Measurements from ENCODE around the gene MAP3K1.
"Not testable (repeated sequence)": the region's sequence is repeated elsewhere in the genome, so short reads cannot be mapped to it uniquely, and the experiment has no call there.

The MAP3K1 gene

DNA sequence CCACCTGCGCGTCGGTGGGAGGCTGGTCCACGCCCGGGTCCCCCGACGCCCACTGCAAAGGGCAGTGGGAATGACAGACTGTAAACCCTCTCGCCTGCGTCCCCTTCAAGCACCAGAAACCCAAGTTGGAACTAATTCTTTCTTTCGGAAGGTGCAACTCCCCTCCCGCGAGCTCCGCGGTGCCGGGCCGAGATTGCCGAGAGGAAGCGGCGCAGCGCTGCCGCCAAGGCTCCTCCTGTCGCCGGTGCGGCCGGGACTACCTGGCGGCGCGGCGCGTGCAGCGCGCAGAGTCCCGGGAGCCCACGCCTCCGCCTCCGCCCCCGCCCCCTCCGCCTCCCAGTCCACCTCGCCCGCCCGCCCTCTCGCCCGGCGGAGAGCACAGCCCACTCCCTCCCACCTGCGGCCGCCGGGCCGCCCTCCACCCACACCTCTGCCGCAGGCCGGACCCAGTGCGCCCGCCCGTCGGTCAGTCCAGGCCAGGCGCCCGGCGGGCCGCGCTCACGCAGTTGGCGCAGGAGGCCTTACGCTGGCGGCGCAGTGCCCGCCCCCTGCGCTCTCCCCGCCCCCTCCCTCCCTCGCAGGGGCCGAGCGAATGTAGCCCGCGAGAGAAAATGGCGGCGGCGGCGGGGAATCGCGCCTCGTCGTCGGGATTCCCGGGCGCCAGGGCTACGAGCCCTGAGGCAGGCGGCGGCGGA is at the start of gene MAP3K1:
Gene MAP3K1, plus strand, starts transcription at position 587 of the 695 bp plus-strand sequence. Its CDS starts 25 bp downstream, at position 612.
- DNase-seq (ENCODE audit: low read depth, low spot score): peak; percentile 64

DNA sequence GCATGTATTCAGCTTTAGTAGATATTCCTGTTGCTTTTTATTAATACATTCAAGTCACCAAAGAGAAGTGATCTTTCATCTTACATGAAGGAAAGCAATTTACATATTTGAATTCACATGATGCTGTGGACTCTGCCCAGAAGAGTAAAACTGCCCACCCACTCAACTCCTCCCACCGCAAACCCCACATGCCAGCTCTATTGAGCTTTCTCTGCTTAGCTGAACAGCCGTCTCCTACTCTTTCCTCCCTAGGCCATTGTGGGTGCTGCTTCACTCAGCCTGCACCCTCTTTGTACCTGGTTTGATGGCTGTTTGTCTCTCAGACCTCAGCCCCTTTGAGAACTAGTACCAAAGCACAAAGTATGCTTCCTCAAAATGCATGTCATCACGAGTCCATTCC is 48.4 kb upstream of the MAP3K1 start:
- DNase-seq (ENCODE audit: low read depth, low spot score): no peak

GRCh38 chr5:56769875-56770604 is 45.3 kb upstream of the MAP3K1 start:
- DNase-seq (ENCODE audit: low read depth, low spot score): no peak

DNA sequence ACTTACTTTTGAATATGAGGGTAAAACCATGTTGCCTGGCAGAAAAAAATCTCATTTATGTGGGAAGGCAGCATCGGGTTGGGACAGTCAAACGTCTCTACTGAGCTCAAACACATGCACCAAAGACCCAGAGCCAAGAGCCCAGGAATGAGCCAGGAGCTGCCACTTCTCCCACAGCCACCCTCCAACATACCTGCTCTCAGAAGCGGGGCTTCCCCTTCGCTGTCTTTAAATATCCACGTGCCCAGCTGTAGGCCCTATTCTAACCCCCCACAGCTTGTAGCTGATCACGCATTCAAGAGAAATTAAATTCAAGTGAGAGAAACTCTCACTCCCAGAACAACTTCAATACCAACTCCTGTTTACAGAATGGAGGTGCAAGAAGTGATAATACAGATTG is 42.6 kb upstream of the MAP3K1 start:
- DNase-seq (ENCODE audit: low read depth, low spot score): no peak

- DNase-seq (ENCODE audit: low read depth, low spot score): no peak
These were observed 40.4 kb upstream of the MAP3K1 start for GRCh38 chr5:56774957-56775356.

DNA sequence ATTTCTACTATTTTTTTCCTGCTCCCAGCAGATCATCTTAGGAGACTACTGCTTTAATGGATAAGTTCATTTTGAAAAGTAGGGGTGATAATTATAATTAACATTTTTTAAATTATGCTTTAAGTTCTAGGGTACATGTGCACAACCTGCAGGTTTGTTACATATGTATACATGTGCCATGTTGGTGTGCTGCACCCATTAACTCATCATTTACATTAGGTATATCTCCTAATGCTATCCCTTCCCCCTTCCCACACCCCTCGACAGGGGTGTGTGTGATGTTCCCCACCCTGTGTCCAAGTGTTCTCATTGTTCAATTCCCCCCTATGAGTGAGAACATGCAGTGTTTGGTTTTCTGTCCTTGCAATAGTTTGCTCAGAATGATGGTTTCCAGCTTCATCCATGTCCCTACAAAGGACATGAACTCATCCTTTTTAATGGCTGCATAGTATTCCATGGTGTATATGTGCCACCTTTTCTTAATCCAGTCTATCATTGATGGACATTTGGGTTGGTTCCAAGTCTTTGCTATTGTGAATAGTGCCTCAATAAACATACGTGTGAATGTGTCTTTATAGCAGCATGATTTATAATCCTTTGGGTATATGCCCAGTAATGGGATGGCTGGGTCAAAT is 39.0 kb upstream of the MAP3K1 start:
- DNase-seq (ENCODE audit: low read depth, low spot score): not testable (repeated sequence)

DNA sequence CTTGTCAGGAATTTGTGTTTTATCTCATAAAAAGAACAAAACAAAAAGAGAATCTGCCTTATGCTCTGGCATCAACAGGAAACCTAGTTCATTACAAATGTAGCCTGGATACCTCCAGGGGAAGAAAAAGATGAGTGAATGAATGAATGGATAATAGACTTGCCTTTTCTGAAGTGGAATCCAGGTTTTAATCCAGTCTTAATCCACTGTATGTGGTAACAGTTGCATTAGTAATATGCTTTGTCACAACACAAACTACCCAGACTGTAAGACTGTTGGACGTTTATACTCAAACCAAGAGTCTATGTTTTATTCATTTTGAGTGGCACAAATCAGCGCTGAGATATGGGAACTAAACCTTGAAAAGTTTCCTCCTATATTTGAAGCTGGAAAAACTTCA is 32.1 kb upstream of the MAP3K1 start:
- DNase-seq (ENCODE audit: low read depth, low spot score): no peak

GRCh38 chr5:56786346-56786745 is 29.0 kb upstream of the MAP3K1 start:
- DNase-seq (ENCODE audit: low read depth, low spot score): no peak

DNA sequence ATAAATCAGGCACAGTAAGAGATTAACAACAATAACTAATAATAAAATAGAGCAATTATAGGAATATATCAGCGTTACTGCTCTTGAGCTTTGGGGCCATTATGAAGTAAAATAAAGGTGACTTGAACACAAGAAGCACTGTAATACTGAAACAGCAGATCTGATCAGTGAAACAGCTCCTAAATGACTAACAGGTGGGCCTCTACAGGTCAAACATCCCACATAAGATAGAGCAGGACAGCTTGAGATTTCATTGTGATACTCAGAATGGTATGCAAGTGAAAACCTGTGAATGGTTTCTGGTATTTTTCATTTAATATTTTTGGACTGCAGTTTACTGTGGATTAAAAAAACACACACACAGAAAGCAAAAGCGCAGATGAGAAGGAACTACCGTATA is 24.0 kb upstream of the MAP3K1 start:
- no peak for DNase-seq (ENCODE audit: low read depth, low spot score)

DNA sequence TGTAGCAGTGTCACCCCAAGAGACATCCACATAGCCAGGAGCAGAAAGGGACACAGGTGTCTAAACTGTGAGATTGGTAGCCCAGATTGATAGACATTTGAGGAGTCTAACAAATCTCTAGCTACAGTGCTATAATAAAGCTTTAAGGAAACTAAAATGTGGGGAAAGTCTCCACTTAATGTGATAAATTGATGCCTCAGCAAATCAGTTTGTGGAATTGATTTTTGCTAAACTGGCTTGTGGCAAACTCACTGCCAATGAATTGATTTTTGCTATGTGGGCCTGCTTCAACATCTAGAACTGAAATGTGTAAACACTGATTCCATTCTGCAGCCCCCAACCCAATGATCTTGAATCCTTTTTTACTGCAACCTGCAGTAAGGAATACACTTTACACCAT is 16.8 kb upstream of the MAP3K1 start:
- DNase-seq (ENCODE audit: low read depth, low spot score): no peak

DNA sequence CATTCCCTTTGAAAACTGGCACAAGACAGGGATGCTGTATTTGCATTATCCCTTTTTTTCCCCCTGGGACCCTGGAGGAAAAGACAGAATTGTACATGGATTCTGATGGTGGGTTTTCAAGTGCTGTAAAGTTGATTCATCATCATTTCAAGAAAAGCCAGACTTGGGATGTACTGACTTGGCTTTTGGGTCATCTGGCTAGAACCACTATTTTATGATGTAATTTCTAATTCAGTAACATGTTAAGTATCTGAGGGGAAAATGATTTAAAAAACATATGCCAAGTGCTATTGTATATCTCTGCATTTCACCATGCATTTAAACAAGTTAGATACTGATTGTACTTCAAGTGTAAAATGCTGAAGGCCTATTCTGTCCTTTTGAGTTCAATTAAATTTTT is 15.2 kb upstream of the MAP3K1 start:
- DNase-seq (ENCODE audit: low read depth, low spot score): no peak

DNA sequence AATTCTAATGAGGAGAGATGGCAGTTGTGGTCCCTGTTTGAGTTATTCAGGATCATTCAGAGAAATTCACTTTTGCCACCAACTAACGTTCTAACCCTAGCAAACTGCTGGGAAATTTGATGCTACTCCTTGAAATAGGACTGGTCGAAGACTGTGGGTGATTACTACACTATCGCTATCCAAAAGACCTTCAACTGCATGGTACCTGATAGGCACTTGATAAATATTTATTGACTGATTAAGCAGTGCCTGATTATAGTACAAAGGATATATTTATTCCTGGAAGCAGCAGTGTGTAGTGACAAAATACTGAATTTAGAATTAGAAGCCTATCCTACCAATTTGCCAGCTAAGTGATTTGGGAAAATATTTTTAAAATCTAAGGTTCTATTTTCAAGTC is 14.1 kb upstream of the MAP3K1 start:
- no peak for DNase-seq (ENCODE audit: low read depth, low spot score)

DNA sequence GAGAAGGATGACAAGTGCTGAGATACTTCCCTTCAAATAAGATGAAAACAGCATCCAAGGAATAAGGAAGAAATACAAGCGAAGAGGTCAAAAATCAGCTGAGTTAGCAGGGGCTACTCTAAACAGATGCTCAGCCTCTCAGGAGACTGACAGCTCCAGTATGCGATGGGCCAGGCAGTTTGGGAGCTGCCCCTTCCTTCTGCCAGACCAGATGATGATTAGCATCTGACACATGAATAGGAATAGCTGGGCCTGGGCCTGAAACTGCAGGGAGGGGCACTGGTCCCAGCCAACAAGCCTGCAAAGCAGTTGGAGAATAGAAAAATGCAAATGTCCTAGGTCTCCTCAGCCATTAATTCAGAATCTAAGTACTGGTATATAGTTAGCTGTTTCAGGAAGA is 13.1 kb upstream of the MAP3K1 start:
- no peak for DNase-seq (ENCODE audit: low read depth, low spot score)

GRCh38 chr5:56803025-56803424 is 12.3 kb upstream of the MAP3K1 start:
- no peak for DNase-seq (ENCODE audit: low read depth, low spot score)

- DNase-seq (ENCODE audit: low read depth, low spot score): no peak
These were observed 11.5 kb upstream of the MAP3K1 start for GRCh38 chr5:56803894-56804293.

- DNase-seq (ENCODE audit: low read depth, low spot score): no peak
These were observed 7.7 kb upstream of the MAP3K1 start for GRCh38 chr5:56807679-56808078.

GRCh38 chr5:56808211-56808610 is 7.1 kb upstream of the MAP3K1 start:
- no peak for DNase-seq (ENCODE audit: low read depth, low spot score)

- DNase-seq (ENCODE audit: low read depth, low spot score): no peak
These were observed 4.5 kb upstream of the MAP3K1 start for GRCh38 chr5:56810826-56811225.

DNA sequence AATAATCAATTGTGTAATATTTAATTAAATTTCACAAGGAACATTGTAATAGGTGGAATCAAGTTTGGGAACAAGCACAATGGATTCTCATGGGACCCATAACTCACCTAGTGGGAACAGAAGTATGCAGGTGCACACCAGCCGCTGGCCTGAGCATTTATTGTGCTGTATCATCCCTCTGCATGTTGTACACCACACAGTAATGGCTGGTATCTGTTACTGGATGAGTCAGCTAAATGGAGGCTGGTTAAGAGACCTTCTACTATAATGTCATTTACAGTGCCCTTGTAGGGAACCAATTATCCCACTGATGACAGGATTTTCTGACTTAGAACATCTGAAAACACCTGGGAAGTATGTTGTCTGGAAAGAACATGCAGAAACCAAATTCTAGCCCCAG is 3.2 kb upstream of the MAP3K1 start:
- DNase-seq (ENCODE audit: low read depth, low spot score): no peak

DNA sequence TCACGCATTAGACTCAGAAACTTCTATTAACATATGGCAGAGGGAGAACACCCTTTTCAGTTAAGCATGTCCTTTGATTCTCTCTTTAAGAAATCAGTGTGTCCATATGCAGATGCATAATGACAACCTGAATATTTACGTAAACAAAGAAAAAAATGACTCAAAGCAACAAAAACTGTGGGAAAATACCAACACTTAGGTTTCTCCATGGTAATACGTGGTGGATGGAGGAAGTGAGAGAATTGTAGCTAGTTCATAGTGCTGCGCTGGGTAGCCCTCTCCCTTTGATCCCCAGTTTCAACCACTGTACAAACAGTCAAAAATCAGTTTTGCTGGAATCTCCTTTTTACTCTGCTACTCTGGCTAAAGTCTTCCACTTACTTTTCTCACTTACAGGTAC is 2.0 kb upstream of the MAP3K1 start:
- no peak for DNase-seq (ENCODE audit: low read depth, low spot score)

DNA sequence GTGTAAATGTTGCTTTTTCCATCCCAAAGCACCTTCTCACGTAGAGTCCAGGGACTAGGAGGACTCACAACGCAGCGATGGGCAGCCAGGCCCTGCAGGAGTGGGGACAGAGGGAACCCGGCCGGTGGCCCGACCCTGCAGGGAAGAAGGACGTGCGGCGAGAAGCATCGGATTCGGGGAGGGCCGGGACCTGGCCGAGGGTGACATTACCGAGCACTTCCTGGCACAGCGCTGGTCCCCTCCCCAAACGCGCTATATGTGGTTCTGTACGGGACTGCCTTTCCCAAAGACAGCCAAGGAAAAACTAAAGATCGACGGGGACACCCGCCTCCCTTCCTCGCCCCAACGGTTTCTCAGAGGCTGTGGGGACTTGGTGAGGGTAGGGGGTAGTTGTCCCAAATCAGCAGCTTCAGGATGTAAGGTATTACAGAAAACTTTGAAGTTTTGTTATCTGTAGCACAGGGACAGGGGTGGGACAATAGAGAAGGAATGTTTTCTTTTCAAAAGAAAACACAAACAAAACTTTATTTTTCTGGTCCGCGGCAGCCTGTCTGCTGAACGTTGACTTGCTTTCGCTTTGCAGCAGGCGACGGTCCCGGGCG is 887 bp upstream of the MAP3K1 start:
- no peak for DNase-seq (ENCODE audit: low read depth, low spot score)
